GM23338 (cell line): ENCODE data around the gene STOML3. TPM values are rescaled to one million over a fixed set of nuclear protein-coding genes. Genes with fewer than 3 reads are reported as not detected.
A peak's percentile ranks its signal among the peaks of the same experiment; 100 is the strongest.
"Not testable (repeated sequence)": the region's sequence is repeated elsewhere in the genome, so short reads cannot be mapped to it uniquely, and the experiment has no call there.

ENCODE experiments used
- ATAC-seq: fragments of 200-7000 bp; cut with Tn5 transposase; 3 replicates; pipeline ENCODE4 v1.9.1; 2020
- DNase-seq: peaks from one replicate; pipeline ENCODE4 v3.0.0-alpha.2; 2015; ENCODE audit warnings: low spot score
- H2AFZ ChIP-seq: fragments of 200-600 bp; sonication (generic); 2 replicates; pipeline ENCODE4 v1.8.0; 2016; ENCODE audit warnings: antibody characterized with exemption, mild to moderate bottlenecking, moderate library complexity
- H3F3A ChIP-seq: fragments of 200-600 bp; sonication (generic); replicated peaks from 2 replicates; pipeline ENCODE4 v1.8.0; 2017; ENCODE audit warnings: antibody characterized with exemption, mixed run types, low read depth
- H3K27ac ChIP-seq: fragments of 200-600 bp; sonication (generic); 2 replicates; pipeline ENCODE4 v1.6.1; 2016; ENCODE audit warnings: low read depth
- H3K27me3 ChIP-seq: fragments of 200-600 bp; sonication (generic); 2 replicates; pipeline ENCODE4 v1.8.0; 2016; ENCODE audit warnings: mild to moderate bottlenecking, mixed run types, moderate library complexity; ENCODE audit not compliant: insufficient read depth
- H3K36me3 ChIP-seq: fragments of 200-600 bp; sonication (generic); 2 replicates; pipeline ENCODE4 v1.8.0; 2016; ENCODE audit warnings: mild to moderate bottlenecking; ENCODE audit not compliant: insufficient read depth
- H3K4me1 ChIP-seq: fragments of 200-600 bp; sonication (generic); 2 replicates; pipeline ENCODE4 v1.8.0; 2016; ENCODE audit warnings: mild to moderate bottlenecking, moderate library complexity; ENCODE audit not compliant: insufficient read depth
- H3K4me2 ChIP-seq: fragments of 200-600 bp; sonication (generic); 2 replicates; pipeline ENCODE4 v1.7.1; 2017; ENCODE audit warnings: mixed run types
- H3K4me3 ChIP-seq: fragments of 200-600 bp; sonication (generic); 2 replicates; pipeline ENCODE4 v1.6.1; 2016; ENCODE audit warnings: mixed run types
- H3K79me2 ChIP-seq: fragments of 200-600 bp; sonication (generic); replicated peaks from 2 replicates; pipeline ENCODE4 v1.8.0; 2017; ENCODE audit warnings: mild to moderate bottlenecking; ENCODE audit not compliant: insufficient read depth
- H3K9me2 ChIP-seq: fragments of 200-600 bp; sonication (generic); 2 replicates; pipeline ENCODE4 v1.8.0; 2017; ENCODE audit not compliant: insufficient read depth
- H4K20me1 ChIP-seq: fragments of 200-600 bp; sonication (generic); replicated peaks from 2 replicates; pipeline ENCODE4 v1.8.0; 2017; ENCODE audit warnings: mild to moderate bottlenecking; ENCODE audit not compliant: insufficient read depth
- H3K27ac Mint-ChIP-seq: 2 replicates; pipeline ENCODE4 v1.8.0; 2020; ENCODE audit warnings: inconsistent platforms, mild to moderate bottlenecking, moderate library complexity, mixed read lengths
- H3K27me3 Mint-ChIP-seq: 3 replicates; pipeline ENCODE4 v1.8.0; 2022; ENCODE audit warnings: low read depth, mild to moderate bottlenecking, moderate library complexity, mixed read lengths, inconsistent platforms; ENCODE audit not compliant: insufficient read depth, poor library complexity
- H3K36me3 Mint-ChIP-seq: 3 replicates; pipeline ENCODE4 v1.8.0; 2021; ENCODE audit warnings: low read depth, mild to moderate bottlenecking, inconsistent platforms, moderate library complexity, mixed read lengths
- H3K4me1 Mint-ChIP-seq: 3 replicates; pipeline ENCODE4 v1.8.0; 2020; ENCODE audit warnings: mild to moderate bottlenecking, inconsistent platforms, mixed read lengths
- H3K4me3 Mint-ChIP-seq: 3 replicates; pipeline ENCODE4 v1.8.0; 2021; ENCODE audit warnings: moderate library complexity, mild to moderate bottlenecking, inconsistent platforms, mixed read lengths
- H3K9me3 Mint-ChIP-seq: 3 replicates; pipeline ENCODE4 v1.8.0; 2020; ENCODE audit warnings: moderate library complexity, mild to moderate bottlenecking, inconsistent platforms, mixed read lengths
- EZH2 ChIP-seq: fragments of 200-600 bp; sonication (generic); IDR thresholded peaks from one replicate; pipeline ENCODE4 v1.8.0; 2017; ENCODE audit warnings: antibody characterized with exemption, mild to moderate bottlenecking, low read depth; ENCODE audit not compliant: unreplicated experiment
- EZH2phosphoT487 ChIP-seq: fragments of 200-600 bp; sonication (generic); IDR thresholded peaks from one replicate; pipeline ENCODE4 v1.8.1; 2018; ENCODE audit warnings: antibody characterized with exemption; ENCODE audit not compliant: unreplicated experiment
- JUNB ChIP-seq: IDR thresholded peaks from one replicate; pipeline ENCODE4 v1.6.1; 2016; ENCODE audit warnings: antibody characterized with exemption; ENCODE audit not compliant: unreplicated experiment
- NANOG ChIP-seq: IDR thresholded peaks from 2 replicates; pipeline ENCODE4 v1.6.1; 2016; ENCODE audit warnings: antibody characterized with exemption, borderline replicate concordance
- POLR2AphosphoS5 ChIP-seq: IDR thresholded peaks from 2 replicates; pipeline ENCODE4 v1.6.1; 2016; ENCODE audit warnings: antibody characterized with exemption, low read depth
- STAT1 ChIP-seq: IDR thresholded peaks from one replicate; pipeline ENCODE4 v1.6.1; 2016; ENCODE audit warnings: antibody characterized with exemption; ENCODE audit not compliant: unreplicated experiment
- ZNF331 ChIP-seq: fragments of 250-450 bp; sonication (Bioruptor Pico); IDR thresholded peaks from 2 replicates; pipeline ENCODE4 v1.5.0; 2020; ENCODE audit warnings: low read depth, mild to moderate bottlenecking, moderate library complexity
- polyA plus RNA-seq: library from polyadenylated mRNA; unstranded; fragments of >200 nt; fragmentation: Nextera tagmentation; extraction: Ambion mirVana; gene quantifications from 2 replicates; pipeline ENCODE4 v1.2.1, GENCODE V29; 2016
- total RNA-seq: library from RNA; depleted of rRNA; stranded (reverse); fragments of >200 nt; shearing (Covaris generic); gene quantifications from 2 replicates; pipeline ENCODE4 v1.2.3, GENCODE V29; 2014
- TF ChIP-seq, protein P1 (sequence below): fragments of 250-450 bp; sonication (Bioruptor Pico); IDR thresholded peaks from 2 replicates; pipeline ENCODE4 v1.5.0; 2020; ENCODE audit warnings: mild to moderate bottlenecking, moderate library complexity
- TF ChIP-seq, protein P2 (sequence below): IDR thresholded peaks from 2 replicates; pipeline ENCODE4 v1.6.1; 2016; ENCODE audit warnings: antibody characterized with exemption
- TF ChIP-seq, protein P3 (sequence below), 2 experiments: fragments of 200-600 bp in 1 of 2; sonication (generic) in 1 of 2; conservative IDR thresholded peaks; 2 replicates each; pipeline versions ENCODE4 v1.5.1 to v1.6.1; 2016 to 2017; ENCODE audit warnings: antibody characterized with exemption in 2 of 2, low read depth in 2 of 2, mild to moderate bottlenecking in 2 of 2, moderate library complexity in 1 of 2

Gene STOML3
- total and polyA plus RNA-seq, 2 experiments from 2014 or later: not detected

DNA sequence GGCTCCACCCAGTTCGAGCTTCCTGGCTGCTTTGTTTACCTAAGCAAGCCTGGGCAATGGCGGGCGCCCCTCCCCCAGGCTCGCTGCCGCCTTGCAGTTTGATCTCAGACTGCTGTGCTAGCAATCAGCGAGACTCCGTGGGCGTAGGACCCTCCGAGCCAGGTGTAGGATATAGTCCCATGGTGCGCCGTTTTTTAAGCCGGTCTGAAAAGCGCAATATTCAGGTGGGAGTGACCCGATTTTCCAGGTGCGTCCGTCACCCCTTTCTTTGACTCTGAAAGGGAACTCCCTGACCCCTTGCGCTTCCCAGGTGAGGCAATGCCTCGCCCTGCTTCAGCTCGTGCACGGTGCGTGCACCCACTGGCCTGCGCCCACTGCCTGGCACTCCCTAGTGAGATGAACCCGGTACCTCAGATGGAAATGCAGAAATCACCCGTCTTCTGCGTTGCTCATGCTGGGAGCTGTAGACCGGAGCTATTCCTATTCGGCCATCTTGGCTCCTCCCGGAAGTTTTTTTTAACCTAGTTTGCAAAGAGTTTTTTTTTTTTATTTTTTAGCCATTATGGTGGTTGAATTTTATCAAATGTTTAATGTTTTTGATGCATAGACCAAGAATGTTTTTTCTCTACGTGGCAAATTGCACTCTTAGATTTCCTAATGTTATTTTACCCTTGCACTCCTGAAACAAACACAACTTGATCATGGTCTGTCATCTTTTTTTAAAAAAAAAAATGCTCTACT is 15.9 kb upstream of the STOML3 start:
- Mint-ChIP-seq H3K4me1 (peaks cover 11% of the 10 kb centered on the region), H3K4me3 (peak overlapping the region; percentile 58; the same call in 2 of the 3 replicates), H3K36me3 (peaks cover 48% of the 10 kb centered on the region), H3K27ac (peak overlapping the region; percentile 95)
- Histone ChIP-seq H3K4me2 (peak overlapping the region; percentile 69), H3K27ac (peak overlapping the region; percentile 77; the same call in 1 of the 2 replicates), H3K36me3 (peaks cover 21% of the 10 kb centered on the region; the same call in 1 of the 2 replicates), H3K4me3 (peak overlapping the region; percentile 41)
- not testable (repeated sequence) for H2AFZ ChIP-seq, H3K27me3 ChIP-seq, H3K79me2 ChIP-seq, H4K20me1 ChIP-seq, H3K9me2 ChIP-seq, H3K27me3 Mint-ChIP-seq, H3K9me3 Mint-ChIP-seq, DNase-seq, H3K4me1 ChIP-seq, H3F3A ChIP-seq, ATAC-seq

DNA sequence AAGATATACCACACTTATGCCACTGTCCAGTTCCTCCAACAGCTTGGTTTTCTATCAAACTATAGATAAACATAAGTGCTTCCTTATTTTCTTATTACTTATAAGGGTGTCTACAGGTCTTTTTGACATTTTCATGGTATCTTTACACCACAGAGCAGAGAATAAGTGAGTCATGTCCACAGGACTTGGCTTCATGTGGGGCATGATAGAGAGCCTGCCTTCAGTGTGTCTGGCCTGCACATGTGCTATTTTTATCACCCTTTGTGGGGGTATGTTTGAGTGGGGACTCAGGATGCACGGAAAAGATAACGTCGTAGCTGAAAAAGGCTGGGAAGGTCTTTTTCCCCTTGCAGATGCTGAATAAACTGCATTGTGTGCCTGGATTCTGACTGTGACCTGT is 8.1 kb upstream of the STOML3 start:
- Histone ChIP-seq H3K36me3 (no peaks in the 10 kb centered on the region), H3K27ac (no peak overlapping the region), H3K4me1 (no peaks in the 10 kb centered on the region), H3K4me3 (no peak overlapping the region), H3K27me3 (no peaks in the 10 kb centered on the region), H3K4me2 (no peak overlapping the region), H4K20me1 (no peaks in the 10 kb centered on the region), H3K79me2 (no peaks in the 10 kb centered on the region), H2AFZ (no peak overlapping the region), H3K9me2 (no peaks in the 10 kb centered on the region), H3F3A (no peaks in the 10 kb centered on the region)
- no peak overlapping the region for H3K4me3 Mint-ChIP-seq
- ATAC-seq: no peak
- no peak overlapping the region for H3K27ac Mint-ChIP-seq
- H3K36me3 Mint-ChIP-seq: no peaks in the 10 kb centered on the region
- H3K27me3 Mint-ChIP-seq: no peaks in the 10 kb centered on the region
- no peak for DNase-seq
- H3K4me1 Mint-ChIP-seq: no peaks in the 10 kb centered on the region
- H3K9me3 Mint-ChIP-seq: peaks cover 3% of the 10 kb centered on the region; the same call in 1 of the 3 replicates
- TF ChIP-seq EZH2: no peak
- TF ChIP-seq ZNF331 (CRISPR knock-in tag): no peak
- TF ChIP-seq, protein P1, sequence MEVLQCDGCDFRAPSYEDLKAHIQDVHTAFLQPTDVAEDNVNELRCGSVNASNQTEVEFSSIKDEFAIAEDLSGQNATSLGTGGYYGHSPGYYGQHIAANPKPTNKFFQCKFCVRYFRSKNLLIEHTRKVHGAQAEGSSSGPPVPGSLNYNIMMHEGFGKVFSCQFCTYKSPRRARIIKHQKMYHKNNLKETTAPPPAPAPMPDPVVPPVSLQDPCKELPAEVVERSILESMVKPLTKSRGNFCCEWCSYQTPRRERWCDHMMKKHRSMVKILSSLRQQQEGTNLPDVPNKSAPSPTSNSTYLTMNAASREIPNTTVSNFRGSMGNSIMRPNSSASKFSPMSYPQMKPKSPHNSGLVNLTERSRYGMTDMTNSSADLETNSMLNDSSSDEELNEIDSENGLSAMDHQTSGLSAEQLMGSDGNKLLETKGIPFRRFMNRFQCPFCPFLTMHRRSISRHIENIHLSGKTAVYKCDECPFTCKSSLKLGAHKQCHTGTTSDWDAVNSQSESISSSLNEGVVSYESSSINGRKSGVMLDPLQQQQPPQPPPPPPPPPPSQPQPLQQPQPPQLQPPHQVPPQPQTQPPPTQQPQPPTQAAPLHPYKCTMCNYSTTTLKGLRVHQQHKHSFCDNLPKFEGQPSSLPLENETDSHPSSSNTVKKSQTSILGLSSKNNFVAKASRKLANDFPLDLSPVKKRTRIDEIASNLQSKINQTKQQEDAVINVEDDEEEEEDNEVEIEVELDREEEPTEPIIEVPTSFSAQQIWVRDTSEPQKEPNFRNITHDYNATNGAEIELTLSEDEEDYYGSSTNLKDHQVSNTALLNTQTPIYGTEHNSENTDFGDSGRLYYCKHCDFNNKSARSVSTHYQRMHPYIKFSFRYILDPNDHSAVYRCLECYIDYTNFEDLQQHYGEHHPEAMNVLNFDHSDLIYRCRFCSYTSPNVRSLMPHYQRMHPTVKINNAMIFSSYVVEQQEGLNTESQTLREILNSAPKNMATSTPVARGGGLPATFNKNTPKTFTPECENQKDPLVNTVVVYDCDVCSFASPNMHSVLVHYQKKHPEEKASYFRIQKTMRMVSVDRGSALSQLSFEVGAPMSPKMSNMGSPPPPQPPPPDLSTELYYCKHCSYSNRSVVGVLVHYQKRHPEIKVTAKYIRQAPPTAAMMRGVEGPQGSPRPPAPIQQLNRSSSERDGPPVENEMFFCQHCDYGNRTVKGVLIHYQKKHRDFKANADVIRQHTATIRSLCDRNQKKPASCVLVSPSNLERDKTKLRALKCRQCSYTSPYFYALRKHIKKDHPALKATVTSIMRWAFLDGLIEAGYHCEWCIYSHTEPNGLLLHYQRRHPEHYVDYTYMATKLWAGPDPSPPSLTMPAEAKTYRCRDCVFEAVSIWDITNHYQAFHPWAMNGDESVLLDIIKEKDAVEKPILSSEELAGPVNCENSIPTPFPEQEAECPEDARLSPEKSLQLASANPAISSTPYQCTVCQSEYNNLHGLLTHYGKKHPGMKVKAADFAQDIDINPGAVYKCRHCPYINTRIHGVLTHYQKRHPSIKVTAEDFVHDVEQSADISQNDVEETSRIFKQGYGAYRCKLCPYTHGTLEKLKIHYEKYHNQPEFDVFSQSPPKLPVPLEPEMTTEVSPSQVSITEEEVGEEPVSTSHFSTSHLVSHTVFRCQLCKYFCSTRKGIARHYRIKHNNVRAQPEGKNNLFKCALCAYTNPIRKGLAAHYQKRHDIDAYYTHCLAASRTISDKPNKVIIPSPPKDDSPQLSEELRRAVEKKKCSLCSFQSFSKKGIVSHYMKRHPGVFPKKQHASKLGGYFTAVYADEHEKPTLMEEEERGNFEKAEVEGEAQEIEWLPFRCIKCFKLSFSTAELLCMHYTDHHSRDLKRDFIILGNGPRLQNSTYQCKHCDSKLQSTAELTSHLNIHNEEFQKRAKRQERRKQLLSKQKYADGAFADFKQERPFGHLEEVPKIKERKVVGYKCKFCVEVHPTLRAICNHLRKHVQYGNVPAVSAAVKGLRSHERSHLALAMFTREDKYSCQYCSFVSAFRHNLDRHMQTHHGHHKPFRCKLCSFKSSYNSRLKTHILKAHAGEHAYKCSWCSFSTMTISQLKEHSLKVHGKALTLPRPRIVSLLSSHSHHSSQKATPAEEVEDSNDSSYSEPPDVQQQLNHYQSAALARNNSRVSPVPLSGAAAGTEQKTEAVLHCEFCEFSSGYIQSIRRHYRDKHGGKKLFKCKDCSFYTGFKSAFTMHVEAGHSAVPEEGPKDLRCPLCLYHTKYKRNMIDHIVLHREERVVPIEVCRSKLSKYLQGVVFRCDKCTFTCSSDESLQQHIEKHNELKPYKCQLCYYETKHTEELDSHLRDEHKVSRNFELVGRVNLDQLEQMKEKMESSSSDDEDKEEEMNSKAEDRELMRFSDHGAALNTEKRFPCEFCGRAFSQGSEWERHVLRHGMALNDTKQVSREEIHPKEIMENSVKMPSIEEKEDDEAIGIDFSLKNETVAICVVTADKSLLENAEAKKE (CRISPR knock-in tag): no peak
- no peak for TF ChIP-seq EZH2phosphoT487
- no peak for TF ChIP-seq STAT1
- TF ChIP-seq, protein P2, sequence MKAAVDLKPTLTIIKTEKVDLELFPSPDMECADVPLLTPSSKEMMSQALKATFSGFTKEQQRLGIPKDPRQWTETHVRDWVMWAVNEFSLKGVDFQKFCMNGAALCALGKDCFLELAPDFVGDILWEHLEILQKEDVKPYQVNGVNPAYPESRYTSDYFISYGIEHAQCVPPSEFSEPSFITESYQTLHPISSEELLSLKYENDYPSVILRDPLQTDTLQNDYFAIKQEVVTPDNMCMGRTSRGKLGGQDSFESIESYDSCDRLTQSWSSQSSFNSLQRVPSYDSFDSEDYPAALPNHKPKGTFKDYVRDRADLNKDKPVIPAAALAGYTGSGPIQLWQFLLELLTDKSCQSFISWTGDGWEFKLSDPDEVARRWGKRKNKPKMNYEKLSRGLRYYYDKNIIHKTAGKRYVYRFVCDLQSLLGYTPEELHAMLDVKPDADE: no peak
- TF ChIP-seq JUNB: no peak
- TF ChIP-seq POLR2AphosphoS5: no peak
- TF ChIP-seq, protein P3, sequence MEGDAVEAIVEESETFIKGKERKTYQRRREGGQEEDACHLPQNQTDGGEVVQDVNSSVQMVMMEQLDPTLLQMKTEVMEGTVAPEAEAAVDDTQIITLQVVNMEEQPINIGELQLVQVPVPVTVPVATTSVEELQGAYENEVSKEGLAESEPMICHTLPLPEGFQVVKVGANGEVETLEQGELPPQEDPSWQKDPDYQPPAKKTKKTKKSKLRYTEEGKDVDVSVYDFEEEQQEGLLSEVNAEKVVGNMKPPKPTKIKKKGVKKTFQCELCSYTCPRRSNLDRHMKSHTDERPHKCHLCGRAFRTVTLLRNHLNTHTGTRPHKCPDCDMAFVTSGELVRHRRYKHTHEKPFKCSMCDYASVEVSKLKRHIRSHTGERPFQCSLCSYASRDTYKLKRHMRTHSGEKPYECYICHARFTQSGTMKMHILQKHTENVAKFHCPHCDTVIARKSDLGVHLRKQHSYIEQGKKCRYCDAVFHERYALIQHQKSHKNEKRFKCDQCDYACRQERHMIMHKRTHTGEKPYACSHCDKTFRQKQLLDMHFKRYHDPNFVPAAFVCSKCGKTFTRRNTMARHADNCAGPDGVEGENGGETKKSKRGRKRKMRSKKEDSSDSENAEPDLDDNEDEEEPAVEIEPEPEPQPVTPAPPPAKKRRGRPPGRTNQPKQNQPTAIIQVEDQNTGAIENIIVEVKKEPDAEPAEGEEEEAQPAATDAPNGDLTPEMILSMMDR (conservative IDR thresholded peaks at IDR 0.05; ENCODE audit: low read depth in 2 of 2): no peak
- TF ChIP-seq NANOG: no peak
